Calu3 (cell line): ENCODE results near the gene PRRT1. TPM values are rescaled to one million over a fixed set of nuclear protein-coding genes. Genes with fewer than 3 reads are reported as not detected.
A peak's percentile ranks its signal among the peaks of the same experiment; 100 is the strongest.

ENCODE experiments used
- BruUV-seq: library from RNA; stranded (reverse); fragments of 400-500 nt; replicated peaks from 2 replicates; lab custom pipeline; 2021; lab: Mats Ljungman, UMichigan
- CTCF ChIA-PET: fragments of 300-600 bp; sonication (Branson Sonifier 250); formaldehyde crosslinking; loops from one replicate; lab custom pipeline; 2022; ENCODE audit warnings: antibody characterized with exemption; lab: Charles Lee
- DNase-seq: peaks from one replicate; pipeline ENCODE4 v3.0.0; 2022
- H3K27ac Mint-ChIP-seq: one replicate; pipeline ENCODE4 v1.8.0; 2022; ENCODE audit warnings: mixed read lengths; ENCODE audit not compliant: unreplicated experiment
- H3K27me3 Mint-ChIP-seq: one replicate; pipeline ENCODE4 v1.8.0; 2022; ENCODE audit warnings: mixed read lengths; ENCODE audit not compliant: unreplicated experiment
- H3K36me3 Mint-ChIP-seq: one replicate; pipeline ENCODE4 v1.8.0; 2022; ENCODE audit warnings: mild to moderate bottlenecking, moderate library complexity, mixed read lengths; ENCODE audit not compliant: insufficient read depth, unreplicated experiment
- H3K4me1 Mint-ChIP-seq: one replicate; pipeline ENCODE4 v1.8.0; 2022; ENCODE audit warnings: mild to moderate bottlenecking, low read depth, mixed read lengths; ENCODE audit not compliant: unreplicated experiment
- H3K4me3 Mint-ChIP-seq: one replicate; pipeline ENCODE4 v1.8.0; 2022; ENCODE audit warnings: mild to moderate bottlenecking, low read depth, moderate library complexity, mixed read lengths; ENCODE audit not compliant: unreplicated experiment
- H3K9me3 Mint-ChIP-seq: one replicate; pipeline ENCODE4 v1.8.0; 2022; ENCODE audit warnings: low read depth, mixed read lengths; ENCODE audit not compliant: unreplicated experiment
- CTCF ChIP-seq: fragments of 200-600 bp; IDR thresholded peaks from one replicate; pipeline ENCODE4 v1.8.0; 2022; ENCODE audit warnings: antibody characterized with exemption; ENCODE audit not compliant: unreplicated experiment
- intact Hi-C: fragments of 100-400 bp; cut with micrococcal nuclease; formaldehyde crosslinking; loops from one replicate; pipeline ENCODE4 v1.10.0; 2022; ENCODE audit not compliant: unreplicated experiment
- total RNA-seq: library from RNA; stranded (reverse); gene quantifications from 2 replicates; pipeline ENCODE4 v1.2.3, GENCODE V29; 2022

Gene PRRT1
- total RNA-seq, 1 experiment from 2014 or later = 1.7 TPM

DNA sequence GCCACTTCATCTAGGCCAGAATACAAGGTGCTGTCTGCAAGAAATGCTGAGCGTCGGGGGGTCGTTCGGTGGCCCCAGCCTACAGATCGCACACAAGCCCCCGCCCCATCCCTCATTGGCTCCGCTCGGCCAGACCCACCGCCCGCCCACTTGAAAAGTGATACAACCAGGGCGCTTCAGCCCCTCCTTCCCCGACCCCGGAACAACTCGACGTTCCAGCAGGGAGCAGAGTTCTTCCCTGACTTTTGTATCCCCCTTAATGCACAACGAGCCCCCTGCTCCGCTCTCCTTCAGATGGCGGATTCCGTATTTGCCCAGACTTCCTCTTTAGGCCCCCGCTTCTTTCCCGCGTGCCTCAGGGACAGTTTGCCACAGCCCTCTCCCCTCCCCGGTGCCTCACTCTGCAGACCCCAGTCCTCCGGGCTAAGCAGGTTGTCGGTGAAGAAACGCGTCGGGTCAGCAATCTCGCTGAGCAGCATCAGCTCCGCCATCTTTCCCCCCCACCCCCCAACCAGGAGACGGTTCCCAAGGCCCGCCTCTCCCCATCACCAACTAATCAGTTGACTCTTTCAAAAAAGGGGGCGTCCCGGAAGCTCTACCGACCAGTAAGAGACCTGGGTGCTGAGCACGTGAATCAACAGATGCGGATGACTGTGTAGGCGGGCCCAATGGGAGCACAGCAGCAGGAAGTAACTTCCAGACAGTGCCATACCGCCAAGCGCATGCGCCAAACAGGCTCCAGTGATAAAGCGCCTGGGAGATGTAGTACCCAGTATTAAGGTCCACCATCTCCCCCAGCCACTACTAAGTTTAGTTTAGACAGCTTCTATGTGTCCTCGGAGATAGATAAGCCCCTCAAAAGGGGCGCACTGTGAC, 23.8 kb downstream of the PRRT1 start, which contains the start of gene ATF6B:
TSS of gene ATF6B (minus strand) at position 530 of the 876 bp plus-strand sequence. CDS start at position 491, 39 bp downstream.
- Mint-ChIP-seq H3K4me3 (peak within 1 kb of the TSS; percentile 98), H3K9me3 (no peaks in the 10 kb centered on the region), H3K4me1 (peaks cover 23% of the 10 kb centered on the region), H3K27ac (peak within 1 kb of the TSS; percentile 98), H3K27me3 (no peaks in the 10 kb centered on the region), H3K36me3 (peaks cover 72% of the 10 kb centered on the region)
- DNase-seq = peak; percentile 99
- TF ChIP-seq CTCF = no peak
- CTCF ChIA-PET = interaction anchor here (0.6 to 4.6 kb wide), 8 partner anchors 10 to 1172 kb away, joined by 3 to 39 read pairs (median 5); partner anchors contain the start of gene RNF5
- no TSS peak for BruUV-seq
- intact Hi-C loops = no loop called here

GRCh38 chr6:32127409-32127716, 24.4 kb downstream of the PRRT1 start:
- Mint-ChIP-seq H3K4me1 (peaks cover 23% of the 10 kb centered on the region), H3K4me3 (peak overlapping the region; percentile 98), H3K9me3 (no peaks in the 10 kb centered on the region), H3K36me3 (peaks cover 77% of the 10 kb centered on the region), H3K27ac (peak overlapping the region; percentile 98), H3K27me3 (no peaks in the 10 kb centered on the region)
- no TSS peak for BruUV-seq
- TF ChIP-seq CTCF = no peak
- no peak for DNase-seq
- CTCF ChIA-PET = interaction anchor here (1.3 to 4.6 kb wide), 3 partner anchors 9 to 68 kb away, joined by 6 to 39 read pairs (median 14); partner anchors contain the start of gene RNF5
- intact Hi-C loops = no loop called here

GRCh38 chr6:32126880-32127279, 24.9 kb downstream of the PRRT1 start:
- intact Hi-C loops = no loop called here
- Mint-ChIP-seq H3K9me3 (no peaks in the 10 kb centered on the region), H3K27me3 (no peaks in the 10 kb centered on the region), H3K4me3 (peak overlapping the region; percentile 98), H3K4me1 (peaks cover 23% of the 10 kb centered on the region), H3K36me3 (peaks cover 81% of the 10 kb centered on the region), H3K27ac (peak overlapping the region; percentile 98)
- CTCF ChIA-PET = interaction anchor here (4.6 kb wide), 1 partner anchor 9 kb away, joined by 39 read pairs; no protein-coding TSS in a partner anchor
- DNase-seq = no peak
- BruUV-seq = no TSS peak
- no peak for TF ChIP-seq CTCF

DNA sequence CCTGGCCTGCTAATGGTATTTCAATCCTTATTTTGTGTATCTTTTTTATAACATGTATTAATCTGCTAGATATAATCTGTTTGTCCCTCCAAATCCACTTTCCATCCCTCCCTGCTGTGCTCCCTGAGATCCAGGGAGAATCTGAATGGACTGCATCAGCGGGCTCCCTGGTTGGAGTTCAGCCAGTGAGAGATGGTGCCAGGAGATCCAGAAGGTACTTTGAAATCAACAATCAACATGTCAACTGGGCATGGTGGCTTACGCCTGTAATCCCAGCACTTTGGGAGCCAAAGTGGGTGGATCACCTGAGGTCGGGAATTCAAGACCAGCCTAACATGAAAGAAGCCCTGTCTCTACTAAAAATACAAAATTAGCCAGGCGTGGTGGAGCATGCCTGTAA, 28.1 kb downstream of the PRRT1 start:
- no peaks in the 10 kb centered on the region for H3K9me3 Mint-ChIP-seq
- H3K4me3 Mint-ChIP-seq = no peak overlapping the region
- no peak for DNase-seq
- CTCF ChIA-PET = interaction anchor here (0.7 kb wide), 1 partner anchor 9 kb away, joined by 5 read pairs; no protein-coding TSS in a partner anchor
- no peaks in the 10 kb centered on the region for H3K27me3 Mint-ChIP-seq
- intact Hi-C loops = no loop called here
- H3K36me3 Mint-ChIP-seq = peaks cover 82% of the 10 kb centered on the region
- H3K27ac Mint-ChIP-seq = no peak overlapping the region
- no TSS peak for BruUV-seq
- no peak for TF ChIP-seq CTCF
- H3K4me1 Mint-ChIP-seq = peaks cover 33% of the 10 kb centered on the region
